Measurements from ENCODE around the gene AVL9. TPM values are rescaled to one million over a fixed set of nuclear protein-coding genes. Genes with fewer than 3 reads are reported as not detected.
A peak's percentile ranks its signal among the peaks of the same experiment; 100 is the strongest.

AVL9 gene
- total and polyA plus RNA-seq, 2 of the 13 experiments (the other 11 are each of a cell fraction or from before 2014, with no cell fraction given), result 29.9 to 48.0 TPM

DNA sequence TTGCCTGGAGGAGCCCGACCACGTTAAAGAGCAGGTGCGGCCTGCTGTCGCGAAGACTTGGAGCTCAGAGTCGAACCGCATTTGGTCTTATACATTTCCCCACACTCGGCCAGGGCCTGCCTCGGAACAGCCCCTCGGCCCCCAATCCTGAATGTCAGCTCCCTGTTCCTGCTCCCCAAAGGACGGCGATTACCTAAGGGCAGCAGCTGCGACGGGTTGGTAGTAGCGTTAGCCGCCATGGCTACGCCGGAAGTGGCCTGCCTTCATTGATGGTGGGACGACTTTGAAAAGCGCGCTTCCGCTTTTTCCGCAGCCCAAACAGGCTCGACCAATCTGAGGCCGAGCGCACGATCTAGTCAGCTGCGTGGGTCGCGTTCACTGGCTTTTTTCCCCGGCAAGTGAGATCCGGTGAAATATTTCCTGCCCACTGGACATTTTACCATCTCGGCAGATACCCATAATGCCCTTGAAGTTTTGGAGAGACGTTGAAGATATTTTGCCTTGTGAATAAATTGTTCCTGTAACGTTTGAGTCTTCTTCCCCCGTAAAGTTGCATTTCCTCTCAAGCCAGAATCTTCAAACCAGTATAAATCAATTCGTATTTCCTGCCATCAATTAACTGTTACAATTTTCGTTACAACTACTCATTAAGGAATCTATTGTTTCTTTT, 5.0 kb upstream of the AVL9 start, which contains the start of gene LSM5 (continued):
- TF ChIP-seq ZHX2 (IDR thresholded peaks at IDR 0.05; ENCODE audit: low read depth) (peak; percentile 92), ZHX2 (CRISPR knock-in tag; IDR thresholded peaks at IDR 0.05; ENCODE audit: borderline replicate concordance) (peak; percentile 90), ZNF790 (CRISPR knock-in tag; IDR thresholded peaks at IDR 0.05; ENCODE audit: borderline replicate concordance) (no peak), MATR3 (CRISPR knock-in tag; IDR thresholded peaks at IDR 0.05) (no peak), NFE2L1 (CRISPR knock-in tag; IDR thresholded peaks at IDR 0.05; ENCODE audit: borderline replicate concordance) (peak; percentile 74; the same call in 1 of the 2 replicates), CREB1 (IDR thresholded peaks at IDR 0.05) (peak; percentile 54; the same call in 1 of the 2 replicates), CREB1 (CRISPR knock-in tag; IDR thresholded peaks at IDR 0.05) (peak; percentile 71), ZNF530 (CRISPR knock-in tag; IDR thresholded peaks at IDR 0.05; ENCODE audit: low read depth) (no peak), DBP (CRISPR knock-in tag; IDR thresholded peaks at IDR 0.05; ENCODE audit: not compliant biosample characterization) (peak; percentile 83), KLF6 (CRISPR knock-in tag; IDR thresholded peaks at IDR 0.05) (peak; percentile 93), TP53 (CRISPR knock-in tag; conservative IDR thresholded peaks at IDR 0.05) (peak; percentile 82; the same call in 1 of the 2 replicates), MXD4 (CRISPR knock-in tag; IDR thresholded peaks at IDR 0.05) (peak; percentile 95), TERF1 (CRISPR knock-in tag; IDR thresholded peaks at IDR 0.05) (no peak), ZMAT3 (CRISPR knock-in tag; conservative IDR thresholded peaks at IDR 0.05) (no peak)
- TF ChIP-seq, protein P1, sequence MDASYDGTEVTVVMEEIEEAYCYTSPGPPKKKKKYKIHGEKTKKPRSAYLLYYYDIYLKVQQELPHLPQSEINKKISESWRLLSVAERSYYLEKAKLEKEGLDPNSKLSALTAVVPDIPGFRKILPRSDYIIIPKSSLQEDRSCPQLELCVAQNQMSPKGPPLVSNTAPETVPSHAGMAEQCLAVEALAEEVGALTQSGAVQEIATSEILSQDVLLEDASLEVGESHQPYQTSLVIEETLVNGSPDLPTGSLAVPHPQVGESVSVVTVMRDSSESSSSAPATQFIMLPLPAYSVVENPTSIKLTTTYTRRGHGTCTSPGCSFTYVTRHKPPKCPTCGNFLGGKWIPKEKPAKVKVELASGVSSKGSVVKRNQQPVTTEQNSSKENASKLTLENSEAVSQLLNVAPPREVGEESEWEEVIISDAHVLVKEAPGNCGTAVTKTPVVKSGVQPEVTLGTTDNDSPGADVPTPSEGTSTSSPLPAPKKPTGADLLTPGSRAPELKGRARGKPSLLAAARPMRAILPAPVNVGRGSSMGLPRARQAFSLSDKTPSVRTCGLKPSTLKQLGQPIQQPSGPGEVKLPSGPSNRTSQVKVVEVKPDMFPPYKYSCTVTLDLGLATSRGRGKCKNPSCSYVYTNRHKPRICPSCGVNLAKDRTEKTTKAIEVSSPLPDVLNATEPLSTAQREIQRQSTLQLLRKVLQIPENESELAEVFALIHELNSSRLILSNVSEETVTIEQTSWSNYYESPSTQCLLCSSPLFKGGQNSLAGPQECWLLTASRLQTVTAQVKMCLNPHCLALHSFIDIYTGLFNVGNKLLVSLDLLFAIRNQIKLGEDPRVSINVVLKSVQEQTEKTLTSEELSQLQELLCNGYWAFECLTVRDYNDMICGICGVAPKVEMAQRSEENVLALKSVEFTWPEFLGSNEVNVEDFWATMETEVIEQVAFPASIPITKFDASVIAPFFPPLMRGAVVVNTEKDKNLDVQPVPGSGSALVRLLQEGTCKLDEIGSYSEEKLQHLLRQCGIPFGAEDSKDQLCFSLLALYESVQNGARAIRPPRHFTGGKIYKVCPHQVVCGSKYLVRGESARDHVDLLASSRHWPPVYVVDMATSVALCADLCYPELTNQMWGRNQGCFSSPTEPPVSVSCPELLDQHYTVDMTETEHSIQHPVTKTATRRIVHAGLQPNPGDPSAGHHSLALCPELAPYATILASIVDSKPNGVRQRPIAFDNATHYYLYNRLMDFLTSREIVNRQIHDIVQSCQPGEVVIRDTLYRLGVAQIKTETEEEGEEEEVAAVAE (CRISPR knock-in tag; IDR thresholded peaks at IDR 0.05; ENCODE audit: borderline replicate concordance), result peak; percentile 89
- TF ChIP-seq, protein P2, sequence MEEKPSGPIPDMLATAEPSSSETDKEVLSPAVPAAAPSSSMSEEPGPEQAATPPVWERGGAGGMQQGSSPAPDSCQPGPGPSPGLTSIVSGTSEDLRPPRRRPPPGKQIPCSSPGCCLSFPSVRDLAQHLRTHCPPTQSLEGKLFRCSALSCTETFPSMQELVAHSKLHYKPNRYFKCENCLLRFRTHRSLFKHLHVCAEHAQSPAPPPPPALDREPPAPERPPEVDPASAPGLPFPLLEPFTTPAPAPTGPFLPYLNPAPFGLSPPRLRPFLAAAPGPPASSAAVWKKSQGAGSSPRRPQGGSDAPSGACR (CRISPR knock-in tag; IDR thresholded peaks at IDR 0.05), result peak; percentile 76; the same call in 1 of the 2 replicates

Measured in HepG2 (cell line).